ENCODE results near the gene S100Z.
A peak's percentile ranks its signal among the peaks of the same experiment; 100 is the strongest.

Gene S100Z

DNA sequence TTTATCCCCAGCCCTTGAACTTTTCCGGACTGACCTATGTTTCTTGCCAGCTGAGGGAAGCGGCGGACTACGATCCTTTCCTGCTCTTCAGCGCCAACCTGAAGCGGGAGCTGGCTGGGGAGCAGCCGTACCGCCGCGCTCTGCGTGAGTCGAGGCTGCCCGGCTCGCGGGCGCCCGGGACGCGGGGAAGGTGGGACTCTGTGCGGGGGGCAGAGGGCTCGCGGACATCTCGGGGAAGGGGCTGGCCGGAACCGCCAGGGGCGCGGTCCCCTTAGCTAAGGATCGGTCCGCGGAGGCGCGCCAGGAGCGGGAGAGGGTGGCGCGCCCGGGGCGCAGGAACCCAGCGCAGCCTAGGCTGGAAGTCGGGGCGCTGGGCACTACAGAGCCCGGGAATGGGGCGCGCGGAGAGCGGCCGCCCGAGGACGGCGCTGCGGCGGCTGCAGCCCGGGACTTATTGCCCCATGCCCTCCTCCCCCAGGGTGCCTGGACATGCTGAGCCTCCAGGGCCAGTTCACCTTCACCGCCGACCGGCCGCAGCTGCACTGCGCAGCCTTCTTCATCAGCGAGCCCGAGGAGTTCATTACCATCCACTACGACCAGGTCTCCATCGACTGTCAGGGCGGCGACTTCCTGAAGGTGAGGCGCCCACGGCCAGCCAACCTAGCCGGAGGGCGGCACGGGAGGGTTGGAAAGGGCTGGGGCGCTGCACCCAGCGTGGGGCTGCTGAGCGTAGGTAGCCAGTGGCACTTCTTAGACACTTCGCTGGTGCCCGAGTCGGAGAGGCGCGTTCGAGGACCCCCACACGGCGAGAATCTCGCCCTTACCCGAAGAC lies 104.0 kb downstream of the S100Z start:
- ChIA-PET POLR2A (interaction anchor here (0.9 kb wide), 1 partner anchor 101 kb away, joined by 3 read pairs; no protein-coding TSS in a partner anchor), CTCF (interaction anchor here (0.6 to 1.9 kb wide), 5 partner anchors 10 to 135 kb away, joined by 3 to 6 read pairs (median 4); partner anchors contain the start of gene F2RL1)
- DNase-seq = peak in 1 of 3 donors; percentile 36

GRCh38 chr5:76954383-76954763 lies 104.6 kb downstream of the S100Z start:
- Histone ChIP-seq H3K27ac (ENCODE audit: insufficient read depth in 1 of 2, low read depth in 1 of 2, low read length in 2 of 2, poor library complexity in 1 of 2, severe bottlenecking in 2 of 2) (peak overlapping the region; percentile 78 to 86), H3K4me3 (ENCODE audit: control insufficient read depth in 1 of 7, extremely low read depth in 1 of 7, insufficient read depth in 4 of 7, low read depth in 2 of 7, low read length in 6 of 7) (peak overlapping the region; percentile 53 to 100 (median 89)), H3K36me3 (ENCODE audit: control insufficient read depth in 4 of 4, insufficient read depth in 4 of 4, low read length in 3 of 4) (peaks cover 0 to 30% (median 10%) of the 10 kb centered on the region in 4 experiments), H3K27me3 (replicated peaks in 2 of 5; ENCODE audit: control insufficient read depth in 4 of 5, insufficient read depth in 5 of 5, low read length in 4 of 5) (peaks cover 0 to 8% (median 0%) of the 10 kb centered on the region in 5 experiments), H3K9me3 (ENCODE audit: control extremely low read depth in 1 of 5, control insufficient read depth in 4 of 5, insufficient read depth in 2 of 5, low read depth in 1 of 5, low read length in 4 of 5) (no peaks in the 10 kb centered on the region), H3K4me1 (ENCODE audit: control extremely low read depth in 1 of 4, control insufficient read depth in 4 of 4, insufficient read depth in 4 of 4, low read length in 3 of 4) (peaks cover 20 to 81% (median 36%) of the 10 kb centered on the region in 4 experiments)
- whole genome bisulfite sequencing (ENCODE audit: insufficient coverage) = under 1% methylated on average over 22 of the region's 25 CpGs
- peak in 2 of 3 donors; percentile 51 to 55 for DNase-seq
- ChIA-PET POLR2A (no interaction called here), CTCF (interaction anchor here (1.9 kb wide), 1 partner anchor 10 kb away, joined by 6 read pairs; no protein-coding TSS in a partner anchor)

More for the DNA sequence above, 104.0 kb downstream of the S100Z start:
- Histone ChIP-seq H3K27me3 (replicated peaks in 2 of 5; ENCODE audit: control insufficient read depth in 4 of 5, insufficient read depth in 5 of 5, low read length in 4 of 5) (peaks cover 0 to 8% (median 0%) of the 10 kb centered on the region in 5 experiments), H3K4me3 (ENCODE audit: control insufficient read depth in 1 of 7, extremely low read depth in 1 of 7, insufficient read depth in 4 of 7, low read depth in 2 of 7, low read length in 6 of 7) (peak overlapping the region; percentile 53 to 100 (median 89)), H3K4me1 (ENCODE audit: control extremely low read depth in 1 of 4, control insufficient read depth in 4 of 4, insufficient read depth in 4 of 4, low read length in 3 of 4) (peaks cover 15 to 75% (median 31%) of the 10 kb centered on the region in 4 experiments), H3K36me3 (ENCODE audit: control insufficient read depth in 4 of 4, insufficient read depth in 4 of 4, low read length in 3 of 4) (peaks cover 0 to 30% (median 10%) of the 10 kb centered on the region in 4 experiments), H3K9me3 (ENCODE audit: control extremely low read depth in 1 of 5, control insufficient read depth in 4 of 5, insufficient read depth in 2 of 5, low read depth in 1 of 5, low read length in 4 of 5) (no peaks in the 10 kb centered on the region), H3K27ac (ENCODE audit: insufficient read depth in 1 of 2, low read depth in 1 of 2, low read length in 2 of 2, poor library complexity in 1 of 2, severe bottlenecking in 2 of 2) (peak overlapping the region; percentile 78 to 86)
- WGBS (ENCODE audit: insufficient coverage) = 0% methylated on average over 67 of the region's 81 CpGs

DNA sequence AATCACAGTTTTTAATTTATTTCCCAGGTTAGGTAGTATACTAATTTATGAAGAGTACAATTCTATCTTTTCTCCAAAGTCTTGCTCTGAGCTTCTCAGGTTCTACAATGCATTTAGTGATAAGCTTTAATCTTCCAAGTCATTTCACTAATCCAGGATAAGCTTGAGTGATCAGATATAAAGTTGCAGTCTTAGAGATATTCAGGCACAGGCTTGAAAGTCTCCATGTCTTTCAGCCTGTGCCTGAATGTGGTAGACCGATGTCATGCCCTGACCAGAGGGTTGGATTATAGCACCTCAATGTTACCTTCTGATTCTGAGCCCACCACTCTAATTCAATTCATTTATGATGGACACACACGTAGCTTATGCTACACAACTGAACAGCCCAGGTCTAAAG lies 106.2 kb downstream of the S100Z start:
- ChIA-PET POLR2A (interaction anchor here (0.6 to 0.7 kb wide), 2 partner anchors 10 to 45 kb away, joined by 3 to 4 read pairs; no protein-coding TSS in a partner anchor), CTCF (interaction anchor here (0.7 to 1.5 kb wide), 3 partner anchors 10 to 61 kb away, joined by 3 to 5 read pairs (median 4); no protein-coding TSS in a partner anchor)
- Histone ChIP-seq H3K4me1 (ENCODE audit: control extremely low read depth in 1 of 4, control insufficient read depth in 4 of 4, insufficient read depth in 4 of 4, low read length in 3 of 4) (peaks cover 24 to 84% (median 47%) of the 10 kb centered on the region in 4 experiments), H3K9me3 (ENCODE audit: control extremely low read depth in 1 of 5, control insufficient read depth in 4 of 5, insufficient read depth in 2 of 5, low read depth in 1 of 5, low read length in 4 of 5) (no peaks in the 10 kb centered on the region), H3K36me3 (ENCODE audit: control insufficient read depth in 4 of 4, insufficient read depth in 4 of 4, low read length in 3 of 4) (peaks cover 0 to 45% (median 13%) of the 10 kb centered on the region in 4 experiments), H3K4me3 (ENCODE audit: control insufficient read depth in 1 of 7, extremely low read depth in 1 of 7, insufficient read depth in 4 of 7, low read depth in 2 of 7, low read length in 6 of 7) (peak overlapping the region in 5 of 7 experiments; percentile 52 to 100 (median 89)), H3K27ac (ENCODE audit: insufficient read depth in 1 of 2, low read depth in 1 of 2, low read length in 2 of 2, poor library complexity in 1 of 2, severe bottlenecking in 2 of 2) (peak overlapping the region; percentile 78 to 86), H3K27me3 (replicated peaks in 2 of 5; ENCODE audit: control insufficient read depth in 4 of 5, insufficient read depth in 5 of 5, low read length in 4 of 5) (peaks cover 0 to 8% (median 0%) of the 10 kb centered on the region in 5 experiments)
- DNase-seq = no peak
- WGBS (ENCODE audit: insufficient coverage) = 55% methylated on average over 2 of the region's 2 CpGs

DNA sequence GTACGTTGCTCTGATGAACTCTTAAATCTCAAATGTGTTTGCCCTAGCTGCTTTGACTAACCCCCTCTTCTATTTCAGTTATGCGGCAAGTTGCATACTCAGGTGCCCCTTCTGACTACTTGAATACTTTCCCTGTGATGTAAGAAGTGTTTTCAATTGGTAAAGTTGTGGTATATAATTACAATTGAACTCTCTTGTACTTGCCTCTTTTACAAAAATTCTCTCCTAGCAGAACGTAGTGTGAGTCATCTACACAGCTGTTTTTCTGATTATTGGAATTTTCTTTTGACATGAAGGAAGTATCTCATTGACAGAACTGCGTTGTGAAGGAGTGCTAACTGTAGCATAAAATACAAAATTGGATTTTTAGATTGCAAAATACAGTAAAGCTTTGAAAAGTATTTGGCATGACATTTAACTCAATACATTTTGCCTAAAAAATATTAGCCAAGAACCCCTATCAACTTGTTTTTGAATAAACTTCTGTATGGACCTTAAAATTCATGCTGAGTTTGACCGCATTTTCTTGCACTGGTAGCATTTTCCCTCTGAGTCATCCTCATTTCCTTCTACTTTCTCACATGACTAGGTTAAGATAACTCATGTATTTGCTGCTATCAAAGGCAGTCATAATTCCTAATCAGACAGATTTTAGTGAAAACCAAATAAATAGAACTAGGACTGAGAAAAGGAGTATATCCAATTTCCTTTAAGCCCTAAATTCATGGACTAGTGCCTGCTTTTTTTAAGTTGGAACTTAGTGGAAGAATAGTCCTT lies 109.4 kb downstream of the S100Z start:
- ChIA-PET POLR2A (no interaction called here), CTCF (interaction anchor here (0.8 to 1.6 kb wide), 3 partner anchors 14 to 92 kb away, joined by 3 to 6 read pairs (median 4); no protein-coding TSS in a partner anchor)
- H3K4me1 ChIP-seq (ENCODE audit: control extremely low read depth in 1 of 4, control insufficient read depth in 4 of 4, insufficient read depth in 4 of 4, low read length in 3 of 4) = peaks cover 17 to 70% (median 40%) of the 10 kb centered on the region in 4 experiments
- 0% methylated on average over 2 of the region's 5 CpGs for whole genome bisulfite sequencing (ENCODE audit: insufficient coverage)
- peak overlapping the region in 3 of 7 experiments; percentile 29 to 100 (median 54) for H3K4me3 ChIP-seq (ENCODE audit: control insufficient read depth in 1 of 7, extremely low read depth in 1 of 7, insufficient read depth in 4 of 7, low read depth in 2 of 7, low read length in 6 of 7)
- H3K9me3 ChIP-seq (ENCODE audit: control extremely low read depth in 1 of 5, control insufficient read depth in 4 of 5, insufficient read depth in 2 of 5, low read depth in 1 of 5, low read length in 4 of 5) = no peaks in the 10 kb centered on the region
- DNase-seq = peak; percentile 75 to 92 (median 87)
- H3K27ac ChIP-seq (ENCODE audit: insufficient read depth in 1 of 2, low read depth in 1 of 2, low read length in 2 of 2, poor library complexity in 1 of 2, severe bottlenecking in 2 of 2) = peak overlapping the region; percentile 31 to 86
- H3K27me3 ChIP-seq (replicated peaks in 2 of 5; ENCODE audit: control insufficient read depth in 4 of 5, insufficient read depth in 5 of 5, low read length in 4 of 5) = peaks cover 0 to 7% (median 0%) of the 10 kb centered on the region in 5 experiments
- peaks cover 3 to 69% (median 24%) of the 10 kb centered on the region in 4 experiments for H3K36me3 ChIP-seq (ENCODE audit: control insufficient read depth in 4 of 4, insufficient read depth in 4 of 4, low read length in 3 of 4)

- peak; percentile 41 to 77 (median 71) for DNase-seq
- Histone ChIP-seq H3K36me3 (ENCODE audit: control insufficient read depth in 4 of 4, insufficient read depth in 4 of 4, low read length in 3 of 4) (peaks cover 3 to 69% (median 22%) of the 10 kb centered on the region in 4 experiments), H3K27me3 (replicated peaks in 2 of 5; ENCODE audit: control insufficient read depth in 4 of 5, insufficient read depth in 5 of 5, low read length in 4 of 5) (no peaks in the 10 kb centered on the region), H3K4me1 (ENCODE audit: control extremely low read depth in 1 of 4, control insufficient read depth in 4 of 4, insufficient read depth in 4 of 4, low read length in 3 of 4) (peaks cover 15 to 62% (median 38%) of the 10 kb centered on the region in 4 experiments), H3K4me3 (ENCODE audit: control insufficient read depth in 1 of 7, extremely low read depth in 1 of 7, insufficient read depth in 4 of 7, low read depth in 2 of 7, low read length in 6 of 7) (peak overlapping the region in 3 of 7 experiments; percentile 29 to 100 (median 54)), H3K27ac (ENCODE audit: insufficient read depth in 1 of 2, low read depth in 1 of 2, low read length in 2 of 2, poor library complexity in 1 of 2, severe bottlenecking in 2 of 2) (peak overlapping the region; percentile 31 to 86), H3K9me3 (ENCODE audit: control extremely low read depth in 1 of 5, control insufficient read depth in 4 of 5, insufficient read depth in 2 of 5, low read depth in 1 of 5, low read length in 4 of 5) (no peaks in the 10 kb centered on the region)
- ChIA-PET CTCF (no interaction called here), POLR2A (no interaction called here)
- 93% methylated on average over 2 of the region's 3 CpGs for WGBS (ENCODE audit: insufficient coverage)
These were observed 110.3 kb downstream of the S100Z start for GRCh38 chr5:76960004-76960625.

- DNase-seq = no peak
- ChIA-PET POLR2A (no interaction called here), CTCF (interaction anchor here (1.1 to 1.6 kb wide), 2 partner anchors 96 to 114 kb away, joined by 3 read pairs; no protein-coding TSS in a partner anchor)
- WGBS (ENCODE audit: insufficient coverage) = 100% methylated on average over 1 of the region's 2 CpGs
- Histone ChIP-seq H3K36me3 (ENCODE audit: control insufficient read depth in 4 of 4, insufficient read depth in 4 of 4, low read length in 3 of 4) (peaks cover 3 to 82% (median 24%) of the 10 kb centered on the region in 4 experiments), H3K4me1 (ENCODE audit: control extremely low read depth in 1 of 4, control insufficient read depth in 4 of 4, insufficient read depth in 4 of 4, low read length in 3 of 4) (peaks cover 6 to 24% (median 20%) of the 10 kb centered on the region in 4 experiments), H3K27me3 (replicated peaks in 2 of 5; ENCODE audit: control insufficient read depth in 4 of 5, insufficient read depth in 5 of 5, low read length in 4 of 5) (no peaks in the 10 kb centered on the region), H3K4me3 (ENCODE audit: control insufficient read depth in 1 of 7, extremely low read depth in 1 of 7, insufficient read depth in 4 of 7, low read depth in 2 of 7, low read length in 6 of 7) (no peak overlapping the region), H3K27ac (ENCODE audit: insufficient read depth in 1 of 2, low read depth in 1 of 2, low read length in 2 of 2, poor library complexity in 1 of 2, severe bottlenecking in 2 of 2) (peak overlapping the region in 1 of 2 experiments; percentile 43), H3K9me3 (ENCODE audit: control extremely low read depth in 1 of 5, control insufficient read depth in 4 of 5, insufficient read depth in 2 of 5, low read depth in 1 of 5, low read length in 4 of 5) (no peaks in the 10 kb centered on the region)
These were observed 114.2 kb downstream of the S100Z start for GRCh38 chr5:76964060-76964459.
